NCI-H1105 treated with DMSO at 0.1 percent for 48 hours (cell line): Measurements from ENCODE around the gene FAM161A.
"Not testable (repeated sequence)": the region's sequence is repeated elsewhere in the genome, so short reads cannot be mapped to it uniquely, and the experiment has no call there.

Source experiments
- DNase-seq: peaks from one replicate; lab custom pipeline; 2025; lab: John Stamatoyannopoulos, UW

FAM161A gene

DNA sequence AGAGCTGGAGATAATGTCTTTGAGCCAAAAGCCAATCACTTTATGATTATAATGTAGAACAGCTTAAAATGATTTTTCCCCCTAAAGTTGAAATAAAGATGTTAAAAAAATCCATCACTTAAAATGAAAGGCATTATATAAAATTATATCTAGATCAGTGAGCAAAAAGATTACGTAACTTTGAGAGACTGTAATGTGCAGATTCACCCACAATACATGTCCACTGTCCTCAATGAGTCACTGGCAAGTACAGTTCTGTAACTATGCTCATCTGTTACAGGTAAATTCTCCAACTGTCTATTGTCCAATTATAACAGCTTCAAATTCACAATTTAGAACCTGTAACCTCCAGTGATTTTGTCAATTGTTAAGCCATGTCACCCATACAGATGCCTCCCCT, 19.0 kb downstream of the FAM161A start:
- no peak for DNase-seq

- no peak for DNase-seq
These were observed 19.9 kb downstream of the FAM161A start for GRCh38 chr2:61833971-61834370.

DNA sequence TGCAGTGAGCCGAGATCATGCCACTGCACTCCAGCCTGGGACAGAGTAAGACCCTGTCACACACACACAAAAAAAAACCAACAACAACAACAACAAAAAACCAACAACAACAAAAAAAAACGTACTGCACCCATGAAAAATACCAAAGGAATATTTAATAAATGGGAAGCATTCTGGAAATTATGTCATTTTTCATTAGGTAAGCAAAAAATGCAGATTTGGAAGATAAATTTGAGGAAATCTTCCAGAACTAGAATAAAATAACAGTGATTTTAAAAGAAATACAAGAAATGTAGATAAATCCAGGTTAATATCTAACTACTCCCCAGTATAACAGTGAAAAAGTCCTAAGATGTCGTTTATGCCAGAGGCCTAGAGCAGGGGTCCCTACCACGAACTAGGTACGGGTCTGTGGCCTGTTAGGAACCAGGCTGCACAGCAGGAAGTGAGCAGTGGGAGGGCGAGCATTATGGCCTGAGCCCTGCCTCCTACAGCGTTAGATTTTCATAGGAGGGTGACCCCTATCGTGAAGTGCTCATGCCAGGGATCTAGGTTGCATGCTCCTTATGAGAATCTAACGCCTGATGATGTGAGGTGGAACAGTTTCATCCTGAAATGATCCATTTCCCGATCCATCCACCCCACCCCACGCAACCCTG, 21.5 kb downstream of the FAM161A start:
- DNase-seq, result no peak

DNA sequence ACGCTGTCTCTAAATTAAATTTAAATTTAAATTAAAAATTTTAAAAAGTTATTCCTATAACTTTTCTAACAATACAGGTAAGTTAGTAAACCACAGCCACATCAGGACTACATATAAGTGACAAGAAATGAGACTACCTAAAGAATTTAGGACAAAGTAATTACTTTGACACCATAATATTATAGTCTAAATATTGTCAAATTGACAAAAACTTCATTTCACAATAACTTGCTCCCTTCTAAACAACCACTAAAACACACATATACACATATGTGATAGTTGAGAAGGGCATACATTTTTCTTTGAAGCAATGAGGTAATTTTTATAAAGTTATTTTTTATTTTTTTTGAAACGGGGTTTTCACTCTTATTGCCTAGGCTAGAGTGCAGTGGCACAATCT, 31.6 kb downstream of the FAM161A start:
- DNase-seq, result no peak

DNA sequence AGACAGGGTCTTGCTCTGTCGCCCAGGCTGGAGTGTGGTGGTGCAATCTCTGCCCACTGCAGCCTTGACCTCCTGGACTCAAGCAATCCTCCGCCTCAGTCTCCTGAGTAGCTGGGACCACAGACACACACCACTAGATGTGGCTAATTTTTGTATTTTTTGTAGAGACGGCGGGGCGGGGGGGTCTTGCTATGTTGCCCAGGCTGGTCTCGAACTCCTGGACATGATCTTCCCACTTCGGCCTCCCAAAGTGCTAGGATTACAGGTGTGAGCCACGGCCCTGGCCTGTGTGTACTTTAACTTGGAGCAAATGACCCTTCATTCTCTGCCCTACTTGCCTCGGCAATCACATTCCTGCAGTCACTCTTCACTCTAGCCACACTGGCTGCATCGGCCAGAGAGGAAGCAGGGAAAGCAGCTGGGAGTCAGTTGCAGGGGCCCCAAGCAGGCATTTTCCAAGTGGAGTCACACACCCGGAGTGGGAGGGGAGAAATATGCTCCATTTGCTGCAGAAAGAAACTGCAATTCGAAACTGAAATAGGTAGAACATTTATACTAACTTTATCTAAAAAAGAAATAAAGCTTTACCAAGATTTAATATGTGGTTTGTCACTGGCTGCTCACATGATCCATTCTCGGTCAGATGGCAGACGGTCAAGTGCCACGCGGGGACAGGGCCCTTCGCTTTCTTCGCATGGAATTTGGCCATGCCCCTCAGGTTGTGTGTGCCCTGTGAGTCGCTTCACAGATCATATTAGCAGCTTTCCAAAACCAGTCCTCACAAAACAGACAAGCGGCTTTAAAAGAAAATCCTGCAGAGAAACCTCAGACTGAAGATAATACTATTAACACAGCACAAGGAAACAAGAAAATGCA, 37.1 kb downstream of the FAM161A start:
- DNase-seq, result no peak

- no peak for DNase-seq
These were observed 39.2 kb downstream of the FAM161A start for GRCh38 chr2:61814539-61815160.

DNA sequence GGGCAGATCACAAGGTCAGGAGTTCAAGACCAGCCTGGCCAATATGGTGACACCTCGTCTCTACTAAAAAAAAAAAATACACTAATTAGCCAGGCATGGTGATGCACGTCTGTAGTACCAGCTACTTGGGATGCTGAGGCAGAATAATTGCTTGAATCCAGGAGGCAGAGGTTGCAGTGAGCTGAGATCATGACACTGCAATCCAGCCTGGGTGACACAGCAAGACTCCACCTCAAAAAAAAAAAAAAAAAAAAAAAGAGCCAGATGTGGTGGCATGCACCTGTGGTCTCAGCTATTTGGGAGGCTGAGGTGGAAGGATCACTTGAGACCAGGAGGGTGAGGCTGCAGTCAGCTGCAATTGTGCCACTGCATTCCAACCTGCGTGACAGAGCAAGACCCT, 40.5 kb downstream of the FAM161A start:
- DNase-seq, result not testable (repeated sequence)

DNA sequence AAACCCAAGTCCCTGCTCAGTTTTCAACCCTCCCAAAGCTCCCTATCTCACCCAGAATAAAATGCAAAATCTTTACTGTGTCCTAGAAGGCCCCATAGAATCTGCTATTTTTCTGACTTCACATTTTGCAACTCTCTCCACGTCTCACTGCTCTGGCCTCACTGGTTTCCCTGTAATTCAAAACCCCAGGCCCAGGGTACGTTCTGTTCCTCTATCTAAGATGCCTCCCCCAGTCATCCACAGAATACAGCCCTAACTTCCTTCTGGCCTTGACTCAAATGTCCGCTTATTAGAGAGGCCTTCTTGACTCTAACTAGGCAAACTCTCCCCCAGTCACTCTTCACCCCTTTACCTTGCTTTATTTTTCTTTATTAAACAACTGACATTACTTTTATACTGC, 42.0 kb downstream of the FAM161A start:
- DNase-seq, result no peak

DNA sequence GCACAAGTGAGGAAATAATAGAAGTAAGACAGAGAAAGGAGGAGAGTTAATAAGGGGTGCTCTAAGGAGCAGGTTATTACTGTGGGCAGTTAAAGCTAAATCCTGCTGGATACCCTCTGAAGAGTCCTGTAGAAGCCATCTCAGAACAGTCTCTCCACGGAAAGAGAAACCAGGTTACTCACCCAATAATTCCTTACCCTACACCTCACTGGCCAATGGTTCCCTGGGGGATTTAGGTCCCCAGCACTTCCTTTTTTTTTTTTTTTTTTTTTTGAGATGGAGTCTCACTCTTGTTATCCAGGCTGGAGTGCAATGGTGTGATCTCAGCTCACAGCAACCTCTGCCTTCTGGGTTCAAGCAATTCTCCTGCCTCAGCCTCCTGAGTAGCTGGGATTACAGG, 43.7 kb downstream of the FAM161A start:
- not testable (repeated sequence) for DNase-seq

- DNase-seq, result not testable (repeated sequence)
These were observed 45.2 kb downstream of the FAM161A start for GRCh38 chr2:61808693-61809092.

- DNase-seq, result no peak
These were observed 46.7 kb downstream of the FAM161A start for GRCh38 chr2:61807036-61807757.

- DNase-seq, result no peak
These were observed 51.3 kb downstream of the FAM161A start for GRCh38 chr2:61802548-61802947.

DNA sequence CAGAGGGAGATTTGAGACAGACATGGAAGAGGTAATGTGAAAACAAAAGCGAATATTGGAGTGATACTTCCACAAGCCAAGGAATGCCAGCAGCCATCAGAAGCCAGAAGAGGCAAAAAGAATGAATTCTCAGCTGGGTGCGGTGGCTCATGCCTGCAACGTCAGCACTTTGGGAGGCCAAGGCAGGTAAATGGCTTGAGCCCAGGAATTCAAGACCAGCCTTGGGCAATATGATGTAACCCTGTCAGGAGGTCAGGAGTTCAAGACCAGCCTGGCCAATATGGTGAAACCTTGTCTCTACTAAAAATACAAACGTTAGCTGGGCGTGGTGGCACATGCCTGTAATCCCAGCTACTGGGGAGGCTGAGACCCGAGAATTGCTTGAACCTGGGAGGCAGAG, 54.8 kb downstream of the FAM161A start:
- DNase-seq, result no peak

- not testable (repeated sequence) for DNase-seq
These were observed 56.4 kb downstream of the FAM161A start for GRCh38 chr2:61797446-61797845.

GRCh38 chr2:61795408-61795807, 58.5 kb downstream of the FAM161A start:
- no peak for DNase-seq

- DNase-seq, result no peak
These were observed 60.4 kb downstream of the FAM161A start for GRCh38 chr2:61793389-61793836.

- DNase-seq, result no peak
These were observed 61.4 kb downstream of the FAM161A start for GRCh38 chr2:61792355-61792890.

DNA sequence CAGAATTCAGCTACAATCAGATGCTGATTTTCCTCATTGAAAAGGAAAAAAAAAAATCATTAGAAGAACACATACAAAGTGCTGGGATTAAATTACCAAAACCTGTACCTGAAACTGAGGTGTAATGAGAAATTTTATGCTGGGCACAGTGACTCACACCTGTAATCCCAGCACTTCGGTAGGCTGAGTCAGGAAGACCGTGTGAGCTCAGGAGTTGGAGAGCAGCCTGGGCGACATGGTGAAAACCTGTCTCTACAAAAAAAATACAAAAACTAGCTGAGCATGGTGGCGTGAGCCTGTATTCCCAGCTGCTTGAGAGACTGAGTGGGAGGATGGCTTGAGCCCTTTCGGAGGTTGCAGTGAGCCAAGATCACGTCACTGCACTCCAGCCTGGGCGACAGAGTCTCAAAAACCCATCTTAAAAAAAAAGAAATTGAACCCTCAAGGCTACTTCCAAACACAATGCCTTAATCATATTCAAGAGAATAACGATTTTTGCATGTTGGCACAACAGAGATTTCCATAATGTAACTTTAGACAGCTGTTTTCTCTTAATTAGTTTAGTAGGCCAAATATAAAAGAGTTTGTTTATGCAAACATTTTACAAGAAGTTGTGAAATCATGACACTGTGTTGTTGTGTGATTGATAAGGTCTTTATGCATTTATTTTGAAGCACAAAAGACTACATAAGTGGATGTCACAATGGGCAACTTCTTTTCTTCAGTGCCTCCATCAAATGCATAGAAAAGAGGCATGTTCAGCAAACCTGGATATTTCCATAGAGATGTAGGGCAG, 63.9 kb downstream of the FAM161A start:
- no peak for DNase-seq

DNA sequence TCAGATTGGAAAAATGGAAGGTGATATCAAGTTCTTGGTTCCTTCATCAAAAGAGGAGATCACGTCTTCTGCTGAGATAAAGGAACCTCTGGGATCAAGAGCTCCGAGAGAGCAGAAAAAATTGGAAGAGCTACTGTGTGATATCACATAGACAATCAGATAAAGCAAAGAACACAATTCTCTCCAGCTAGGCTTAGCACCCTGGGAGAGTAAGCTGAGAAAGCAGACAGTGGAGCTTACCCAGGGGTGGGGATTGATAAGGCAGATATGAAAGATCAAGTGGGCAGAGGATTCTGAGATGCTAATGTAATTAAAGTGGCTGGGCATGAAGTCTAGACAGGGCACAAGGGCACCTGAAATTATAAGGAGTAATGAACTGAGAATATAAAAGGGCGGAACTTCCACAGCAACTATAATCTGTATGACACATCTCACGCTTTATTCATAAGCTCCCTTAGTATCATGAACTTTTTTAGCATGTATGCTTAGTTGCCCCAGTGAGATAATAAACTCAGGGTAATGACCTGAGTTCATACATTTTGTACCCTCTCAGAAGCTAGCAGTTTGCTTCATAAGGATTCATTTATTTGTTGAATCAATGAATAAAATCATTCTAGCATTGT, 65.8 kb downstream of the FAM161A start:
- no peak for DNase-seq

DNA sequence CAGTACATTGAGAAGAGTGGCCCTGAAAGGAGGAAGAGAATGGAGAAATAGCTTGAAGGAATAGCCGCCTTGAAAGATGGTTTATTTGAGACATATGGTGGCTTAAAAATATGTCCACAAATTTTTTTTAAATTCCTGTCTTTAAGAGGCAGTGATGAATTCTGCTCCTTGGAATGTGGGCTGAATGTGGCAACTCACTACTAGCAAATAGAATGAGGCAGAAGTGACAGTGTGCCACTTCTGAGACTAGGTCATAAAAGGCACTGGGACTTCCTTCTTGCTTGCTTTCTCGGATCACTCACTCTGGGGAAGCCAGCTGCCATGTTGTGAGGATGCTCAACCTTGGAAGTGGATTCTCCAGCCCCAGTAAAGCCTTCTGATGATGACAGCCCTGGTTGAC, 67.0 kb downstream of the FAM161A start:
- no peak for DNase-seq

- DNase-seq, result no peak
These were observed 68.3 kb downstream of the FAM161A start for GRCh38 chr2:61785583-61785982.
